HG02623 (cell line): ENCODE measurements around the gene SNRPE.
"Not testable (repeated sequence)": the region's sequence is repeated elsewhere in the genome, so short reads cannot be mapped to it uniquely, and the experiment has no call there.

ENCODE experiments used
- ATAC-seq: cut with Tn5 transposase; IDR thresholded peaks from one replicate; pipeline ENCODE4 v1.9.1; 2021; ENCODE audit warnings: moderate library complexity; ENCODE audit not compliant: unreplicated experiment

SNRPE gene

GRCh38 chr1:203861379-203862184 lies at the start of gene SNRPE:
Gene SNRPE, plus strand, starts transcription at chr1:203861599. Its CDS starts 61 bp downstream, at chr1:203861660.
- ATAC-seq, result peak; percentile 95

GRCh38 chr1:203813581-203814341 lies 47.6 kb upstream of the SNRPE start:
- ATAC-seq, result no peak

- ATAC-seq, result no peak
These were observed 43.0 kb upstream of the SNRPE start for GRCh38 chr1:203818399-203818798.

- no peak for ATAC-seq
These were observed 38.1 kb upstream of the SNRPE start for GRCh38 chr1:203823306-203823705.

DNA sequence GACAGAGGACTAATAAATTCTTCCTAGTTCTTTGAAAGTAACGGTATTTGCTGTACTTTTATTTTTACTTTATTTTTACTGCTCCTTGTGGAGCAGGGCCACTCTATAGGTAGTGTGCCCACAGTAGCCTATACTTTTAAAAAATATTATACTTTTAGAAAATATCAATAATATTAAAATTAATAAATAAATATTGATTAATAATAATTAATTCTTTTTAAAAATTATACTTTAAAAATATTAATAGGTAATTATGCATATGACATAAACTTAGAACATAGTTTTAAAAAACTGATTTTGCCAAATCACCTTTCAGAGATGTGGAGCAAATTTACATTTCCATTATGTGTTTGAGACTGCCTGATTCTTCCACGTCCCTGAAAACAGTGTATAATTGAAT lies 35.2 kb upstream of the SNRPE start:
- ATAC-seq, result no peak

GRCh38 chr1:203828002-203828401 lies 33.4 kb upstream of the SNRPE start:
- ATAC-seq, result no peak

GRCh38 chr1:203828503-203828902 lies 32.9 kb upstream of the SNRPE start:
- ATAC-seq, result no peak

GRCh38 chr1:203829247-203829646 lies 32.2 kb upstream of the SNRPE start:
- not testable (repeated sequence) for ATAC-seq

- ATAC-seq, result no peak
These were observed 25.9 kb upstream of the SNRPE start for GRCh38 chr1:203835476-203835875.

DNA sequence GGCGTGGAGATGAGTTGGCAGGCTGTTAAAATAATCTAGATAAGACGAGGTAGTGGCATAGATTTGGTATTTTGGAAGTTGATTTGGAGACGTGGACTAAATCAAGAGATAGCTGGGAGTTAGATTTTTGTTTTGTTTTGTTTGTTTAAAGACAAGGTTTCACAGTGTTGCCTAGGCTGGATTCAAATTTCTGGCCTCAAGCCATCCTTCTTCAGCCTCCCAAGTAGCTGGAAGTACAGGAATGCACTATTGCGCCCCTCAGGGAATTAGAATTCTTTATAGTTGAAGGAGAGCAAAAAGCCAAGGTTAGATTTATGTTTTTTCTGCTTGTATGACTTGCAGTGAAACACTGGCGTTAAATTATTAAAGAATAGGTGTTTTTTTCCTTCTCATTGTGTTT lies 22.3 kb upstream of the SNRPE start:
- ATAC-seq, result no peak

- ATAC-seq, result no peak
These were observed 21.1 kb upstream of the SNRPE start for GRCh38 chr1:203840208-203840808.

DNA sequence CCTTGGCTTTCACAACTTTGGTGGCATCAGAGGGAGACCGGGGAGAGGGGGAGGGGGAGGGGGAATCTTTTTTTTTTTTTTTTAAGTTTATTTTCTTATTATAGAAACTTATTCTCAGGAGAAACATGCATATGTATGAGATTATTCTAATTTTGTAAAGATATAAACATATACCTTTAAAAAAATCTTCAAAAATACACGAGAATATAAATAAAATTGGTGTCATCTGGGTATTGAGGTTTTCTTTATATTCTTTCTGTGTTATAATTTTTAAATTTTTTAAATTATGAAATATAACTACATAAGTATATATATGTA lies 18.9 kb upstream of the SNRPE start:
- no peak for ATAC-seq

GRCh38 chr1:203843435-203843834 lies 18.0 kb upstream of the SNRPE start:
- ATAC-seq, result no peak

DNA sequence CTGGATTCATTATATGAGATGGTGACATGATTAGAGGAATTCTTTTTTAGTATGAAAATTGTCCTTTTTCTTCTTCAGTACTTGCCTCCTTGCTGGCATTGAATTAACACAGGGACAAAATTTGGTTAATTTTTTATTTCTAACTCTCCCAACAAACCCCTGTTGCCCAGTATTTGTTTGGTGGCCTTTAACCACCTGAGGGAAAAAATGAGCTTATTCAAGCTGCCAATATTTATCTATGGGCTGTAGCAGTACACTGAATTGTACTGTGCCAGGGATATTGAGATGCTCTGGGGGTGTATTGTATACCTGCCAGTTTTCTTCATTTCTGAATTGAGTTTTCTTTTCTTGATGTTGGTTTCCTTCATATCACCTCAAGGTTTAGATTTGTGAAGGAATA lies 8.3 kb upstream of the SNRPE start:
- ATAC-seq, result not testable (repeated sequence)

DNA sequence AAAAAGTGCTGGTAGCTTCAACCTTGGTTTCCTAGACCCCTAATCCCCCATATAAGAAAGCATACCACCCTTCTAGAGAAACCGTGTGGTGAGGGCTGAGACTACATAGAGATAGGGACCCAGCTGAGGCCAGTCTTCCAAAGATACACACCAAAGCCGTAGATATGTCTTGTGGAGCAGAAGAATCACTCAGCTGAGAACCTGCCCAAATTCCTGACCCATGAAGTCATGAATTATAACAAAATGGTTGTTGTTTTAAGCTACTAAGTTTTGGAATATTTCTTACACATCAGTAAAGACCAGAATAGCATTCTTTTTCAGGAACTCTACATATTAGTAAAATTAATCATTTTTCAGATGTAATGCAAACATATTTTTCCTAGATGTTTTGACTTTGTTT lies 3.3 kb upstream of the SNRPE start:
- ATAC-seq, result no peak

- ATAC-seq, result no peak
These were observed 2.4 kb upstream of the SNRPE start for GRCh38 chr1:203858975-203859374.

DNA sequence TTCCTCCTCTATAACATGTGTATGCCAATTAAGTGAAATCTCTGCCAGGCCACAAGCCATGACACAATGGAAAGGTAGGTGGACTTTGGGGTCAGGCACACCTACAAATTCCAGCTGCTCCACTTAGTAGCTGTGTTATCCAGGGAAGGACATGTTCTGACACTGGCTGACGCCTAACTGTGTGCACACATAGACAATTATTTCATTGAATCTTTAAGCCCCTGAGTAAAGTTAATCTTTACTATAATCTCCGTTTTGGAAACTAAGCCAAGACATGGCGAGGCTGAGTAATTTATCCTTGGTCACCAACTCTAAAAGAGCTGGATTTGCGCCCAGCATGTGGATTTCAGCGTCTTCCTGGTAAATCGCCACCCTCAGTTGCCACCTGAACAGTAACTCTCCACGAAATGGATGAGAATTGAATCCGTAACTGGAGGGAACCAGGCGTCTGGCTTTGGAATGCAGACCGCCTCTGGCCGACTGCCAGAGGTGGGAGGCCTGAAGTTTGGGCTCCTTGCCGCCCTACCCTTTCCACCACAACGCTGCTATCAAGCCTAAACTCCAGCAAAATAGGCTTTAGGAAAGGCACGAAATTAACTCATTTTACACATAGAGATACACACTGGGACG lies 888 bp upstream of the SNRPE start:
- ATAC-seq, result no peak

DNA sequence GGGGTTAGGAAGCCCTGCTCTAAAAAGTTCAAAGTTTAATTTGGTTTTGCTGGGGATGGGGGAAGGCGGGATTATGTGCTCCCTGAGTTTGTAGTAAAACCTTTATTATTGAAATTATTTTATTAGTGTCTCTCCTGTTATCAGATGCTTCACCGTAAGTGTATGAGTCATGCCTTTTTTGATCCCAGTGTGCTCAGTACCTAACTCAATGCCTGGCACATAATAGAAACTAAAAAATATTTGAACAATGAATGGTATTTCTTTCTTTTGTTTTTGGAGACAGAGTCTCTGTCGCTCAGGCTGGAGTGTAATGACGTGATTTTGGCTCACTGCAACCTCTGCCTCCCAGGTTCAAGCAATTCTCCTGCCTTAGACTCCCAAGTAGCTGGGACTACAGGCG lies 6.4 kb downstream of the SNRPE start:
- ATAC-seq, result no peak

GRCh38 chr1:203870245-203870644 lies 8.8 kb downstream of the SNRPE start:
- no peak for ATAC-seq

DNA sequence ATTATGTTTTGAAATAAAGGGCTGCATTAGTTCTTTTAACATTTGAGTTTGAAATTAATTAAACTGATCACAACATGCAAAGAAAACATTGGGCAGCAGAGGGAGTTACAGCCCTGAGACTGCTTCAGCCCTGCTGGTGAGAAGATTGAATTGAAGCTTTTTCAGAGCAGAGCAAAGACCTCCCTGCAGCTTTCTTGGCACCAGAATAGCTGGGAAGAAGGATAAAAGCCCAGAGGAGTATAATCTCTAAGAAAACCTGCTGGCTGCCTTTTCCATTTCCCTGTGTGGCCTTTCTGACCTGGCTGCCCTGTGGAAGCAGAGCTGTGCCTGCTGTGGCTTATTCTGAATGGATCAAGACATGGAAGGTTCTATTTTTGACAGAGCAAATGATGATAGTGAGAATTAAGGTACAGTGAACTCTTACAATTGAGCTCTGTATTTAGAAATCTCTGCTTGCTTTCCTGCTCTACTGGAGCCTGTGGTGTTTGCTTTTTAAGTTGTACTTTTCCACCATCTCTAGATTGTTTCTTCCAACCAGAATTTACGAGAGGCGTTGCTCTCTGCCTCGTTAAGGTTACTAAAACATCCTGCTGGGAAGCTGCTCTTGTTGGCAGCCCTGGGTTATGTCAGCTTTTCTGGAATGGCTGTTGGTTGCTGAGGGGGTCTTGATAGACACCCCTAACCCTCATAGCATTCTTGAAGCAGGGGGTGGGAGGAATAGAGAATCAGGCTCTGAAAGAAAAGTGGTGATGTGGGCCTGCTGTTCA lies 9.9 kb downstream of the SNRPE start:
- no peak for ATAC-seq

DNA sequence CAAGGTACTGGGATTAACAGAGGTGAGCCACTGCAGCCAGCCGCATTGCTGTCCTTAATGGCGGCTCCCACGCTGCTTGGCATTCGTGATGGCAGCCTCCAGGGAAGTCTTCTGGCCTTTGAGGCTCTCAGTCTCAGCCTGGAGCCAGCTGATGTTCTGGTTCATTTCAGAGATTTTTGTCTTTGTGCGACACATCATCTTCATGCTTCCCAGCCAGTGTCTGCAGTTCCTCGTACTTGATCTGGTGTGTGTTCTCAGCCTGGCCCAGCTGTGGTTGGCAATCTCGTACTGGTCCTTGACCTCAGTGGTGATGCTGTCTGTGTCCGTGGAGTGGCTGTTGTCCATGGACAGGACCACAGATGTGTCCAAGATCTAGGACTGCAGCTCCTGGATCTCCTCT lies 11.7 kb downstream of the SNRPE start:
- no peak for ATAC-seq
